Measurements from ENCODE around the gene SUPT3H.

SUPT3H gene

GRCh38 chr6:45377554-45378333 is at the start of gene SUPT3H:
SUPT3H (minus strand) TSS chr6:45377934.
- peak; percentile 13 to 18 for TF ChIP-seq CTCF (IDR thresholded peaks at IDR 0.05)
- intact Hi-C loops (cut with DNase I; ENCODE audit: low total_unique reads) = loop anchor here (5.0 kb wide), 1 partner anchor 45 kb away; no protein-coding TSS in a partner anchor
- Histone ChIP-seq H3K27ac (peak within 1 kb of the TSS; percentile 98), H3K4me3 (peak within 1 kb of the TSS; percentile 95 to 96), H3K27me3 (no peaks in the 10 kb centered on the region), H3K36me3 (no peaks in the 10 kb centered on the region), H3K9me3 (no peaks in the 10 kb centered on the region), H3K4me1 (peaks cover 0 to 20% (median 0%) of the 10 kb centered on the region in 4 donors)
- peak; percentile 89 to 94 for DNase-seq

DNA sequence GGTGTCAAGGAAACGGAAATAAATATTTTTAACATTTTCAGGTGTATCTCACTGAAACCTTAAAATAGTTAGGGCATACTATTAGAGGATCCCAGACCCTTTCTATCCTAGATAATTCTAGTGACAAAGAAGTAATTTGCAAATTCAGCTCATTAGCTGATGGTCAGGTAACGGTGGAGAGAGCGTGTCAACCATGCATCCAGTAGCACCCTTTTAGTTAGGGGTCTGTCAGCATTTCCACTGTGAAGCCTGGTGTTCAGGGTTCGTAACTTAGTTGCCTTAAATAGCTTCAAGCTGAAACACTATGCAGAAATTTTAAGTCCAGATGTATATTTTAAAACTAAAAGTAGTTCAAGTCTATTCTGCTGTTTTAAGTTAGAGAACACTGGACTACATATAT is 48.5 kb upstream of the SUPT3H start:
- intact Hi-C loops (cut with DNase I; ENCODE audit: low total_unique reads) = no loop called here
- peaks cover 0 to 31% of the 10 kb centered on the region in 2 donors for H3K27me3 ChIP-seq
- DNase-seq = no peak
- no peak for TF ChIP-seq CTCF (IDR thresholded peaks at IDR 0.05)
- H3K4me3 ChIP-seq = no peak overlapping the region
- no peak overlapping the region for H3K27ac ChIP-seq
- no peaks in the 10 kb centered on the region for H3K9me3 ChIP-seq
- peaks cover 0 to 31% (median 22%) of the 10 kb centered on the region in 4 donors for H3K4me1 ChIP-seq
- no peaks in the 10 kb centered on the region for H3K36me3 ChIP-seq

- H3K27ac ChIP-seq = peak overlapping the region; percentile 45 to 72
- intact Hi-C loops (cut with DNase I; ENCODE audit: low total_unique reads) = loop anchor here (5.0 kb wide), 1 partner anchor 47 kb away; the partner anchor contains the start of gene SUPT3H
- H3K27me3 ChIP-seq = peaks cover 0 to 49% of the 10 kb centered on the region in 2 donors
- no peak for TF ChIP-seq CTCF (IDR thresholded peaks at IDR 0.05)
- peak overlapping the region; percentile 52 to 59 for H3K4me3 ChIP-seq
- DNase-seq = no peak
- H3K9me3 ChIP-seq = no peaks in the 10 kb centered on the region
- H3K36me3 ChIP-seq = no peaks in the 10 kb centered on the region
- H3K4me1 ChIP-seq = peaks cover 0 to 47% (median 31%) of the 10 kb centered on the region in 4 donors
These were observed 46.7 kb upstream of the SUPT3H start for GRCh38 chr6:45424451-45424861.

GRCh38 chr6:45423824-45424450 is 46.2 kb upstream of the SUPT3H start:
- peaks cover 0 to 54% of the 10 kb centered on the region in 2 donors for H3K27me3 ChIP-seq
- H3K9me3 ChIP-seq = no peaks in the 10 kb centered on the region
- peak overlapping the region; percentile 52 to 59 for H3K4me3 ChIP-seq
- no peaks in the 10 kb centered on the region for H3K36me3 ChIP-seq
- H3K4me1 ChIP-seq = peaks cover 0 to 51% (median 34%) of the 10 kb centered on the region in 4 donors
- peak in 1 of 2 donors; percentile 68 for DNase-seq
- H3K27ac ChIP-seq = peak overlapping the region; percentile 45 to 72
- intact Hi-C loops (cut with DNase I; ENCODE audit: low total_unique reads) = loop anchor here (5.0 kb wide), 1 partner anchor 47 kb away; the partner anchor contains the start of gene SUPT3H
- no peak for TF ChIP-seq CTCF (IDR thresholded peaks at IDR 0.05)

- H3K27ac ChIP-seq = peak overlapping the region; percentile 45 to 72
- intact Hi-C loops (cut with DNase I; ENCODE audit: low total_unique reads) = loop anchor here (5.0 kb wide), 1 partner anchor 46 kb away; the partner anchor contains the start of gene SUPT3H
- peak overlapping the region; percentile 52 to 59 for H3K4me3 ChIP-seq
- H3K36me3 ChIP-seq = no peaks in the 10 kb centered on the region
- peaks cover 0 to 51% (median 34%) of the 10 kb centered on the region in 4 donors for H3K4me1 ChIP-seq
- TF ChIP-seq CTCF (IDR thresholded peaks at IDR 0.05) = no peak
- H3K9me3 ChIP-seq = no peaks in the 10 kb centered on the region
- DNase-seq = peak in 1 of 2 donors; percentile 73
- peaks cover 0 to 60% of the 10 kb centered on the region in 2 donors for H3K27me3 ChIP-seq
These were observed 45.5 kb upstream of the SUPT3H start for GRCh38 chr6:45423111-45423823.

Data from tibial artery (tissue), 4 donors.